KOPT-K1 (cell line): ENCODE results near the gene KCNQ1.

Experiments used
- H3K27ac ChIP-seq: fragments of 200-600 bp; sonication (generic); 2 replicates; pipeline ENCODE4 v1.5.1; 2016; ENCODE audit warnings: antibody characterized with exemption, mild to moderate bottlenecking, low read depth, low read length; ENCODE audit not compliant: poor library complexity, severe bottlenecking
- H3K36me3 ChIP-seq: fragments of 200-600 bp; sonication (generic); 2 replicates; pipeline ENCODE4 v1.5.1; 2017; ENCODE audit warnings: antibody characterized with exemption, mild to moderate bottlenecking, low read length, moderate library complexity; ENCODE audit not compliant: insufficient read depth
- H3K9me3 ChIP-seq: fragments of 200-600 bp; sonication (generic); 2 replicates; pipeline ENCODE4 v1.5.1; 2017; ENCODE audit warnings: antibody characterized with exemption, low read length, mild to moderate bottlenecking; ENCODE audit not compliant: insufficient read depth, poor library complexity, severe bottlenecking

Gene KCNQ1

GRCh38 chr11:2827256-2827655 is 382.4 kb downstream of the KCNQ1 start:
- Histone ChIP-seq H3K9me3 (peaks cover 49% of the 10 kb centered on the region), H3K36me3 (no peaks in the 10 kb centered on the region), H3K27ac (no peak overlapping the region)

- no peak overlapping the region for H3K27ac ChIP-seq
- H3K36me3 ChIP-seq, result no peaks in the 10 kb centered on the region
Measured at GRCh38 chr11:2827792-2828191, 383.0 kb downstream of the KCNQ1 start.

GRCh38 chr11:2828585-2829330 is 383.9 kb downstream of the KCNQ1 start:
- H3K9me3 ChIP-seq, result peaks cover 34% of the 10 kb centered on the region
- H3K36me3 ChIP-seq, result no peaks in the 10 kb centered on the region
- H3K27ac ChIP-seq, result no peak overlapping the region

More at GRCh38 chr11:2827792-2828191, 383.0 kb downstream of the KCNQ1 start:
- H3K9me3 ChIP-seq, result peaks cover 44% of the 10 kb centered on the region

- Histone ChIP-seq H3K27ac (no peak overlapping the region), H3K36me3 (no peaks in the 10 kb centered on the region), H3K9me3 (peaks cover 20% of the 10 kb centered on the region)
Measured at GRCh38 chr11:2830030-2830812, 385.4 kb downstream of the KCNQ1 start.

- H3K36me3 ChIP-seq, result no peaks in the 10 kb centered on the region
- peaks cover 18% of the 10 kb centered on the region for H3K9me3 ChIP-seq
- no peak overlapping the region for H3K27ac ChIP-seq
Measured at GRCh38 chr11:2830886-2831285, 386.1 kb downstream of the KCNQ1 start.

GRCh38 chr11:2831781-2832532 is 387.1 kb downstream of the KCNQ1 start:
- no peaks in the 10 kb centered on the region for H3K36me3 ChIP-seq
- H3K9me3 ChIP-seq, result peaks cover 13% of the 10 kb centered on the region
- H3K27ac ChIP-seq, result no peak overlapping the region

- Histone ChIP-seq H3K9me3 (peaks cover 13% of the 10 kb centered on the region), H3K36me3 (no peaks in the 10 kb centered on the region), H3K27ac (no peak overlapping the region)
Measured at GRCh38 chr11:2832533-2833020, 387.8 kb downstream of the KCNQ1 start.

- no peaks in the 10 kb centered on the region for H3K36me3 ChIP-seq
- peaks cover 13% of the 10 kb centered on the region for H3K9me3 ChIP-seq
- no peak overlapping the region for H3K27ac ChIP-seq
Measured at GRCh38 chr11:2833051-2833715, 388.4 kb downstream of the KCNQ1 start.

- H3K27ac ChIP-seq, result no peak overlapping the region
- peaks cover 8% of the 10 kb centered on the region for H3K9me3 ChIP-seq
- no peaks in the 10 kb centered on the region for H3K36me3 ChIP-seq
Measured at GRCh38 chr11:2833716-2834502, 389.1 kb downstream of the KCNQ1 start.

- H3K27ac ChIP-seq, result no peak overlapping the region
- H3K36me3 ChIP-seq, result no peaks in the 10 kb centered on the region
- peaks cover under 1% of the 10 kb centered on the region for H3K9me3 ChIP-seq
Measured at GRCh38 chr11:2834503-2835273, 389.9 kb downstream of the KCNQ1 start.

- H3K27ac ChIP-seq, result no peak overlapping the region
- no peaks in the 10 kb centered on the region for H3K36me3 ChIP-seq
- no peaks in the 10 kb centered on the region for H3K9me3 ChIP-seq
Measured at GRCh38 chr11:2835296-2835695, 390.5 kb downstream of the KCNQ1 start.

- H3K36me3 ChIP-seq, result no peaks in the 10 kb centered on the region
- no peak overlapping the region for H3K27ac ChIP-seq
- no peaks in the 10 kb centered on the region for H3K9me3 ChIP-seq
Measured at GRCh38 chr11:2835751-2836150, 390.9 kb downstream of the KCNQ1 start.

GRCh38 chr11:2836315-2837095 is 391.7 kb downstream of the KCNQ1 start:
- no peaks in the 10 kb centered on the region for H3K36me3 ChIP-seq
- H3K27ac ChIP-seq, result no peak overlapping the region
- no peaks in the 10 kb centered on the region for H3K9me3 ChIP-seq
